Fibroblast of villous mesenchyme (primary cell): Measurements from ENCODE around the gene CACNA1C. TPM values are rescaled to one million over a fixed set of nuclear protein-coding genes. Genes with fewer than 3 reads are reported as not detected.

Experiments used
- DNase-seq: peaks from one replicate; pipeline ENCODE4 v3.0.0-alpha.2; 2010; ENCODE audit warnings: low read depth
- H3K4me3 ChIP-seq: 2 replicates; pipeline ENCODE4 v1.5.1; 2011; ENCODE audit warnings: low read depth, mild to moderate bottlenecking, low read length
- CTCF ChIP-seq: IDR thresholded peaks from 2 replicates; pipeline ENCODE4 v1.5.1; 2012; ENCODE audit warnings: low read depth, mild to moderate bottlenecking, low read length; ENCODE audit not compliant: insufficient read depth
- total RNA-seq: library from RNA; depleted of rRNA; stranded (reverse); fragments of >200 nt; gene quantifications from 2 replicates; pipeline ENCODE4 v1.2.3, GENCODE V29; 2012

Gene CACNA1C
- total RNA-seq, 1 donor, result 11.7 TPM

- TF ChIP-seq CTCF, result no peak
- no peak overlapping the region for H3K4me3 ChIP-seq
- peak; percentile 84 for DNase-seq
Measured at GRCh38 chr12:2640709-2641108, 587.9 kb downstream of the CACNA1C start.

GRCh38 chr12:2641207-2641606, 588.4 kb downstream of the CACNA1C start:
- TF ChIP-seq CTCF, result peak; percentile 30
- DNase-seq, result no peak
- H3K4me3 ChIP-seq, result no peak overlapping the region

- DNase-seq, result no peak
- no peak overlapping the region for H3K4me3 ChIP-seq
- TF ChIP-seq CTCF, result no peak
Measured at GRCh38 chr12:2641761-2642160, 589.0 kb downstream of the CACNA1C start.

- TF ChIP-seq CTCF, result no peak
- H3K4me3 ChIP-seq, result no peak overlapping the region
Measured at GRCh38 chr12:2642176-2642892, 589.5 kb downstream of the CACNA1C start.

GRCh38 chr12:2642896-2643425, 590.2 kb downstream of the CACNA1C start:
- TF ChIP-seq CTCF, result no peak
- no peak for DNase-seq
- no peak overlapping the region for H3K4me3 ChIP-seq

More at GRCh38 chr12:2642176-2642892, 589.5 kb downstream of the CACNA1C start:
- DNase-seq, result no peak

- H3K4me3 ChIP-seq, result no peak overlapping the region
- TF ChIP-seq CTCF, result no peak
- no peak for DNase-seq
Measured at GRCh38 chr12:2643576-2644135, 590.9 kb downstream of the CACNA1C start.
